ENCODE results near the gene CAPZB. TPM values are rescaled to one million over a fixed set of nuclear protein-coding genes. Genes with fewer than 3 reads are reported as not detected.
"Not testable (repeated sequence)": the region's sequence is repeated elsewhere in the genome, so short reads cannot be mapped to it uniquely, and the experiment has no call there.

Gene CAPZB
- polyA plus RNA-seq, 1 of the 3 experiments (the other 2 are of a cell fraction): 122 TPM

DNA sequence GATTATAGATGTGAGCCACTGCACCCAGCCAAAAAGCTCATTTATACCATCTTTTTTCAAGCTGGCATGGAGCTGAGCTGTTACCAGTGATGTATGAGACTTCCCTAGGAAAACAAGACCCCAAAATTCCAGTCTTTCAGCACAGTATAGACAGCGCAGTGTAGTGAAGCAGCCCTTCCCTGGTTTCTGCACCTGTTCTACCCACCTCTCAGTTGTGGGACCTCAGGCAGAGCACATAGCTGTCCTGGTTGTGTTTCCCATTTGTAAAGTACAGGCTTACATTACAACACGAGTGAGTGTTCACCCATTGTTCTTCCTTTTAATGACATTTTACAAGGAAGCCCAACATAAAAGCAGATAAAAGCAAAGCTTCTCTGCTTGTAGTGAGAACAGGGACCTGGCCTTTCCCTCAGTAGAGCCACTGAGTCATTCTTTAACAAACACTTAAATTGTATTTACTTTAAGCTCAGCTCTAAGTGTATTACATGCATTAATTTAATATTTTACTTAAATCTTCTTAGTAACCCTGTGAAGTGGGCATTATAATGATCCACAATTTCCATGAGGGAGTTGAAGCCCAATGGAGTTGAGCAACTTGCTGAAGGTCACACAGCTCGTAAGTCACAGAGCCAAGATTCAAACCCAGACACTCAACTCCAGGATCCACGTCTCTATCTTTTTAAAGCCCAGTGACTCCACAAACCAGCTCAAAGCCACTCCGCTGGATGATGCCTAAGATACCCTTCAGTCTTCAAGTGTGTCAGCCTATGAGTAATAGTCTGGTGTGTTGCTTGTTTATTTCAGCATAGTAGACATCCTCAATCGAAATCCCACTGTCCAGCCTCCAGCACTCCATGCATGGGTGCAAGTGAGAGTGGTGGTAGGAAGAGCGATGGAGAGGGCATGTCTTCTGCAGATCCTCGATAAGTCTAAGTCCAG is 40.5 kb upstream of the CAPZB start:
- DNase-seq: no peak
- TF ChIP-seq, protein P1, sequence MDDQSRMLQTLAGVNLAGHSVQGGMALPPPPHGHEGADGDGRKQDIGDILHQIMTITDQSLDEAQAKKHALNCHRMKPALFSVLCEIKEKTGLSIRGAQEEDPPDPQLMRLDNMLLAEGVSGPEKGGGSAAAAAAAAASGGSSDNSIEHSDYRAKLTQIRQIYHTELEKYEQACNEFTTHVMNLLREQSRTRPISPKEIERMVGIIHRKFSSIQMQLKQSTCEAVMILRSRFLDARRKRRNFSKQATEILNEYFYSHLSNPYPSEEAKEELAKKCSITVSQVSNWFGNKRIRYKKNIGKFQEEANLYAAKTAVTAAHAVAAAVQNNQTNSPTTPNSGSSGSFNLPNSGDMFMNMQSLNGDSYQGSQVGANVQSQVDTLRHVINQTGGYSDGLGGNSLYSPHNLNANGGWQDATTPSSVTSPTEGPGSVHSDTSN (IDR thresholded peaks at IDR 0.05): no peak
- no peak for TF ChIP-seq NRF1 (IDR thresholded peaks at IDR 0.05; ENCODE audit: low read depth, low read length)
- TF ChIP-seq SIN3A (IDR thresholded peaks at IDR 0.05; ENCODE audit: borderline replicate concordance, low read depth, low read length): no peak
- no peak for TF ChIP-seq POLR2AphosphoS5 (IDR thresholded peaks at IDR 0.05; ENCODE audit: low read depth, low read length)
- no peak for TF ChIP-seq GATA2 (CRISPR knock-in tag; IDR thresholded peaks at IDR 0.05)
- no peak for TF ChIP-seq RCOR1 (IDR thresholded peaks at IDR 0.05; ENCODE audit: low read length)
- no peak for TF ChIP-seq FOSL2 (IDR thresholded peaks at IDR 0.05; ENCODE audit: borderline replicate concordance, low read depth)
- TF ChIP-seq YY1 (IDR thresholded peaks at IDR 0.05; ENCODE audit: low read depth): no peak
- Histone ChIP-seq H3K79me2 (ENCODE audit: insufficient read depth) (no peaks in the 10 kb centered on the region), H3K4me2 (no peak overlapping the region), H3K4me1 (ENCODE audit: control insufficient read depth in 1 of 2, insufficient read depth in 2 of 2, low read depth in 1 of 2, low read length in 1 of 2) (no peaks in the 10 kb centered on the region), H3K4me3 (ENCODE audit: low read depth in 2 of 2, low read length in 1 of 2) (no peak overlapping the region), H3K27me3 (ENCODE audit: insufficient read depth) (no peaks in the 10 kb centered on the region), H3F3A (replicated peaks; ENCODE audit: insufficient read depth) (no peaks in the 10 kb centered on the region), H3K9me3 (no peaks in the 10 kb centered on the region; the same call in 1 of the 2 replicates), H3K9ac (no peak overlapping the region), H3K9me2 (no peaks in the 10 kb centered on the region), H4K20me1 (ENCODE audit: insufficient read depth) (no peaks in the 10 kb centered on the region), H3K27ac (ENCODE audit: low read depth in 2 of 2, low read length in 1 of 2) (no peak overlapping the region), H2AFZ (ENCODE audit: low read depth) (no peak overlapping the region), H3K36me3 (replicated peaks in 1 of 2; ENCODE audit: control insufficient read depth in 1 of 2, insufficient read depth in 2 of 2, low read length in 1 of 2) (no peaks in the 10 kb centered on the region)
- 63% methylated on average over 7 of the region's 8 CpGs for WGBS (ENCODE audit: low lambda C conversion rate)
- POLR2A ChIA-PET: interaction anchor here (0.6 to 1.5 kb wide), 2 partner anchors 40 to 681 kb away, joined by 4 read pairs; no protein-coding TSS in a partner anchor
- CTCF ChIA-PET: no interaction called here

DNA sequence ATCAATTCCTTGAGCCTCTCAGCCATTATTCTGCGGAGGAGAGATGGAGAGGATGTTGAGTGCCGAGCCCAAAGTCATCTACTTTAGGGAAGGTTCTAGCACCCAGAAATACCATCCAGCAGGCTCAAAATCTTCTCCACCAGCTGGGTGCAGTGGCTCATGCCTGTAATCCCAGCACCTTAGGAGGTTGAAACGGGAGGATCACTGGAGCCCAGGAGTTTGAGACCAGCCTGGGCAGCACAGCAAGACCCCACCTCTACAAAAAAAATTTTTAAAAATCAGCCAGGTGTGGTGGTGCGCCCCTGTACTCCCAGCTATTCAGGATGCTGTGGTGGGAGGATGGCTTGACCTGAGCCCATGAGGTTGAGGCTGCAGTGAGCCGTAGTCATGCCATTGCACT is 39.5 kb upstream of the CAPZB start:
- WGBS (ENCODE audit: low lambda C conversion rate): 80% methylated on average over 5 of the region's 5 CpGs
- Histone ChIP-seq H3K79me2 (ENCODE audit: insufficient read depth) (no peaks in the 10 kb centered on the region), H3K27ac (ENCODE audit: low read depth in 2 of 2, low read length in 1 of 2) (no peak overlapping the region), H3K9me2 (no peaks in the 10 kb centered on the region), H3K4me2 (no peak overlapping the region), H3K4me1 (ENCODE audit: control insufficient read depth in 1 of 2, insufficient read depth in 2 of 2, low read depth in 1 of 2, low read length in 1 of 2) (no peaks in the 10 kb centered on the region), H3K9ac (no peak overlapping the region), H3F3A (replicated peaks; ENCODE audit: insufficient read depth) (no peaks in the 10 kb centered on the region), H2AFZ (ENCODE audit: low read depth) (no peak overlapping the region), H3K27me3 (ENCODE audit: insufficient read depth) (no peaks in the 10 kb centered on the region), H3K36me3 (replicated peaks in 1 of 2; ENCODE audit: control insufficient read depth in 1 of 2, insufficient read depth in 2 of 2, low read length in 1 of 2) (no peaks in the 10 kb centered on the region), H3K4me3 (ENCODE audit: low read depth in 2 of 2, low read length in 1 of 2) (no peak overlapping the region), H4K20me1 (ENCODE audit: insufficient read depth) (no peaks in the 10 kb centered on the region), H3K9me3 (no peaks in the 10 kb centered on the region; the same call in 1 of the 2 replicates)
- POLR2A ChIA-PET: interaction anchor here (0.6 to 1.5 kb wide), 2 partner anchors 39 to 683 kb away, joined by 4 read pairs; no protein-coding TSS in a partner anchor
- TF ChIP-seq GATA2 (CRISPR knock-in tag; IDR thresholded peaks at IDR 0.05): no peak
- no peak for TF ChIP-seq TEAD4 (IDR thresholded peaks at IDR 0.05; ENCODE audit: borderline replicate concordance, insufficient read depth)
- no peak for DNase-seq
- CTCF ChIA-PET: no interaction called here

DNA sequence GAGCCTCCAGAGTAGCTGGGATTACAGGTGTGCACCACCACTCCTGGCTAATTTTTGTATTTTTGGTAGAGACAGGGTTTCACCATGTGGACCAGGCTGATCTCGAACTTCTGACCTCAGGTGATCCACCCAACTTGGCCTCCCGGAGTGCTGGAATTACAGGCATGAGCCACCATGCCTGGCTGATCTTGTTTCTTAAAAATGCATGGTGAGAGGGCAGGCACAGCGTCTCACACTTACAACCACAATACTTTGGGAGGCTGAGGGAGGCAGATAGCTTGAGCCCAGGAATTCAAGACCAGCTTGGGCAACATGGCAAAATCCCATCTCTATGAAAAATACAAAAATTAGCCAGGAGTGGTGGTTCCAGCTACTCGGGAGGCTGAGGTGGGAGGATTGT is 37.2 kb upstream of the CAPZB start:
- H3K9me3 ChIP-seq; CTCF ChIA-PET; DNase-seq; H2AFZ ChIP-seq (ENCODE audit: low read depth); H3K79me2 ChIP-seq (ENCODE audit: insufficient read depth); H3K4me3 ChIP-seq (ENCODE audit: low read depth in 2 of 2, low read length in 1 of 2); H3K4me2 ChIP-seq; H3K27me3 ChIP-seq (ENCODE audit: insufficient read depth); H4K20me1 ChIP-seq (ENCODE audit: insufficient read depth); H3K9me2 ChIP-seq; H3K27ac ChIP-seq (ENCODE audit: low read depth in 2 of 2, low read length in 1 of 2); H3F3A ChIP-seq (replicated peaks; ENCODE audit: insufficient read depth); POLR2A ChIA-PET; H3K4me1 ChIP-seq (ENCODE audit: control insufficient read depth in 1 of 2, insufficient read depth in 2 of 2, low read depth in 1 of 2, low read length in 1 of 2); H3K9ac ChIP-seq; H3K36me3 ChIP-seq (replicated peaks in 1 of 2; ENCODE audit: control insufficient read depth in 1 of 2, insufficient read depth in 2 of 2, low read length in 1 of 2): not testable (repeated sequence)
- WGBS (ENCODE audit: low lambda C conversion rate): 74% methylated on average over 4 of the region's 4 CpGs

Data from SK-N-SH (cell line).